A549 (cell line): ENCODE measurements around the gene UVRAG. TPM values are rescaled to one million over a fixed set of nuclear protein-coding genes. Genes with fewer than 3 reads are reported as not detected.

ENCODE experiments used
- ATAC-seq, 2 experiments: fragments of 200-7000 bp in 1 of 2; fragments of >200 bp in 1 of 2; cut with Nextera tagmentation in 1 of 2; cut with Tn5 transposase in 1 of 2; 3 replicates each; pipeline versions ENCODE4 v1.8.0 to v1.9.1; 2018 to 2020; ENCODE audit warnings: mild to moderate bottlenecking in 1 of 2, moderate library complexity in 1 of 2
- CTCF ChIA-PET: fragments of 300-600 bp; sonication (Branson Sonifier 250); formaldehyde crosslinking; extraction: SDS; loops from one replicate; lab custom pipeline; 2021; ENCODE audit warnings: antibody characterized with exemption, inconsistent platforms; lab: Yijun Ruan, JAX
- POLR2A ChIA-PET: fragments of 350-600 bp; formaldehyde crosslinking; extraction: SDS; loops from one replicate; lab custom pipeline; 2021; ENCODE audit warnings: antibody characterized with exemption, inconsistent platforms; lab: Yijun Ruan, JAX
- DNase-seq, 2 experiments: peaks; one replicate each; pipeline versions ENCODE4 v3.0.0 to v3.0.0-alpha.2; 2011 to 2016; ENCODE audit warnings: low read depth in 1 of 2, low spot score in 1 of 2
- FAIRE-seq: peaks from 2 replicates; lab custom pipeline; 2011; peaks lifted over from hg19 to GRCh38; lab: Jason Lieb, UNC
- H3K27ac ChIP-seq, 2 experiments: fragments of >200 bp; sonication (Bioruptor Twin); formaldehyde crosslinking; 3 replicates each; pipeline ENCODE4 v1.5.1; 2016 to 2017
- H3K4me1 ChIP-seq: fragments of >200 bp; sonication (Bioruptor Twin); formaldehyde crosslinking; 3 replicates; pipeline ENCODE4 v1.6.1; 2016
- H3K4me2 ChIP-seq: fragments of >200 bp; sonication (Bioruptor Twin); formaldehyde crosslinking; 3 replicates; pipeline ENCODE4 v1.6.1; 2016
- H3K4me3 ChIP-seq: fragments of >200 bp; sonication (Bioruptor Twin); formaldehyde crosslinking; 3 replicates; pipeline ENCODE4 v1.5.1; 2016
- H3K9me3 ChIP-seq: fragments of >200 bp; sonication (Bioruptor Twin); formaldehyde crosslinking; 3 replicates; pipeline ENCODE4 v1.6.1; 2016
- CHD4 ChIP-seq: fragments of 200-600 bp; sonication (generic); IDR thresholded peaks from 2 replicates; pipeline ENCODE4 v1.6.1; 2016; ENCODE audit warnings: antibody characterized with exemption, mild to moderate bottlenecking, borderline replicate concordance
- EHF ChIP-seq: fragments of 250-450 bp; sonication (Bioruptor Pico); IDR thresholded peaks from 2 replicates; pipeline ENCODE4 v1.5.0; 2020; ENCODE audit warnings: mild to moderate bottlenecking
- ESRRA ChIP-seq: fragments of 150-350 bp; IDR thresholded peaks from 2 replicates; pipeline ENCODE4 v1.6.1; 2014; ENCODE audit warnings: mild to moderate bottlenecking, low read length, borderline replicate concordance
- FOSL2 ChIP-seq, 2 experiments: fragments of 450-650 bp in 1 of 2; fragments of >200 bp in 1 of 2; sonication (Bioruptor Twin) in 1 of 2; formaldehyde crosslinking; IDR thresholded peaks; 2 replicates each; pipeline versions ENCODE4 v1.5.0 to v1.6.1; 2016 to 2020; ENCODE audit warnings: mild to moderate bottlenecking in 1 of 2, moderate library complexity in 1 of 2
- FOXS1 ChIP-seq: fragments of 250-450 bp; sonication (Bioruptor Pico); IDR thresholded peaks from 2 replicates; pipeline ENCODE4 v1.5.0; 2020; ENCODE audit warnings: mild to moderate bottlenecking, moderate library complexity
- HEYL ChIP-seq: fragments of 250-450 bp; sonication (Bioruptor Pico); IDR thresholded peaks from 2 replicates; pipeline ENCODE4 v1.8.0; 2021; ENCODE audit warnings: mild to moderate bottlenecking, moderate library complexity
- HOXB13 ChIP-seq: fragments of 250-450 bp; sonication (Bioruptor Pico); IDR thresholded peaks from 2 replicates; pipeline ENCODE4 v1.5.0; 2020; ENCODE audit warnings: low read depth, mild to moderate bottlenecking, moderate library complexity
- JUN ChIP-seq, 2 experiments: fragments of >200 bp; sonication (Bioruptor Twin); formaldehyde crosslinking; IDR thresholded peaks; 2 replicates in 1 of 2; 3 replicates in 1 of 2; pipeline ENCODE4 v1.6.1; 2016 to 2017
- JUNB ChIP-seq: fragments of >200 bp; sonication (Bioruptor Twin); formaldehyde crosslinking; IDR thresholded peaks from 2 replicates; pipeline ENCODE4 v1.6.1; 2016
- MAZ ChIP-seq: fragments of 150-350 bp; IDR thresholded peaks from 2 replicates; pipeline ENCODE4 v1.6.1; 2014; ENCODE audit warnings: antibody characterized with exemption, low read depth, low read length, borderline replicate concordance
- MYC ChIP-seq: IDR thresholded peaks from 2 replicates; pipeline ENCODE4 v1.6.1; 2012; ENCODE audit warnings: mild to moderate bottlenecking, inconsistent platforms, low read length, improper control_type of control experiment, borderline replicate concordance
- NFE2L2 ChIP-seq: fragments of 150-350 bp; conservative IDR thresholded peaks from 2 replicates; pipeline ENCODE4 v1.6.1; 2014; ENCODE audit warnings: low read length
- PHF8 ChIP-seq: fragments of 200-600 bp; sonication (generic); IDR thresholded peaks from 2 replicates; pipeline ENCODE4 v1.6.1; 2016; ENCODE audit warnings: low read depth, mild to moderate bottlenecking, antibody characterized with exemption, moderate library complexity, borderline replicate concordance
- RARB ChIP-seq: fragments of 250-450 bp; sonication (Bioruptor Pico); IDR thresholded peaks from 2 replicates; pipeline ENCODE4 v1.8.0; 2021; ENCODE audit warnings: mild to moderate bottlenecking, moderate library complexity
- RNF2 ChIP-seq: fragments of 200-600 bp; sonication (generic); IDR thresholded peaks from 2 replicates; pipeline ENCODE4 v1.6.1; 2016; ENCODE audit warnings: low read depth, mild to moderate bottlenecking, antibody characterized with exemption, moderate library complexity, borderline replicate concordance
- SREBF2 ChIP-seq: fragments of 450-650 bp; IDR thresholded peaks from 2 replicates; pipeline ENCODE4 v1.6.1; 2014; ENCODE audit warnings: mild to moderate bottlenecking, moderate library complexity
- TP53 ChIP-seq: fragments of 250-450 bp; sonication (Bioruptor Pico); IDR thresholded peaks from 2 replicates; pipeline ENCODE4 v1.5.0; 2021; ENCODE audit warnings: mild to moderate bottlenecking, moderate library complexity
- ZC3H11A ChIP-seq: fragments of 450-650 bp; IDR thresholded peaks from 2 replicates; pipeline ENCODE4 v1.6.1; 2014; ENCODE audit warnings: antibody characterized with exemption, mild to moderate bottlenecking
- ZFP36 ChIP-seq: fragments of 450-650 bp; IDR thresholded peaks from 2 replicates; pipeline ENCODE4 v1.6.1; 2014; ENCODE audit warnings: borderline replicate concordance; ENCODE audit not compliant: partially characterized antibody
- WGBS: methylation state at CpG from one replicate; pipeline ENCODE4 v1.1.6; 2017; ENCODE audit errors: missing lambda C conversion rate; 5-methylcytosine and 5-hydroxymethylcytosine counted together
- polyA plus RNA-seq, 4 experiments: library from polyadenylated mRNA; depleted of rRNA in 3 of 4; stranded (reverse); fragments of >200 nt; fragmentation: RNase III in 1 of 4; extraction: RNeasy Plus Mini Kit Qiagen cat#74134 plus additional on column Dnase treatment in 1 of 4; gene quantifications; 2 replicates in 3 of 4; 3 replicates in 1 of 4; pipeline ENCODE4 v1.2.3, GENCODE V29; 2011 to 2017
- TF ChIP-seq, protein P1 (sequence below): fragments of >200 bp; sonication (Bioruptor Twin); formaldehyde crosslinking; IDR thresholded peaks from 2 replicates; pipeline ENCODE4 v1.6.1; 2016
- TF ChIP-seq, protein P2 (sequence below): IDR thresholded peaks from 2 replicates; pipeline ENCODE4 v1.6.1; 2012; ENCODE audit warnings: low read depth, borderline replicate concordance
- TF ChIP-seq, protein P3 (sequence below): fragments of 450-650 bp; IDR thresholded peaks from 2 replicates; pipeline ENCODE4 v1.6.1; 2014; ENCODE audit warnings: antibody characterized with exemption
- TF ChIP-seq, protein P4 (sequence below): fragments of >200 bp; sonication (Bioruptor Twin); formaldehyde crosslinking; IDR thresholded peaks from 3 replicates; pipeline ENCODE4 v1.6.1; 2016
- TF ChIP-seq, protein P5 (sequence below): fragments of 200-600 bp; sonication (generic); IDR thresholded peaks from 2 replicates; pipeline ENCODE4 v1.6.1; 2016; ENCODE audit warnings: antibody characterized with exemption, mild to moderate bottlenecking, moderate library complexity

Gene UVRAG
- polyA plus RNA-seq, 2 of the 4 experiments (the other 2 are of a cell fraction) = 6.1 to 14.1 TPM

DNA sequence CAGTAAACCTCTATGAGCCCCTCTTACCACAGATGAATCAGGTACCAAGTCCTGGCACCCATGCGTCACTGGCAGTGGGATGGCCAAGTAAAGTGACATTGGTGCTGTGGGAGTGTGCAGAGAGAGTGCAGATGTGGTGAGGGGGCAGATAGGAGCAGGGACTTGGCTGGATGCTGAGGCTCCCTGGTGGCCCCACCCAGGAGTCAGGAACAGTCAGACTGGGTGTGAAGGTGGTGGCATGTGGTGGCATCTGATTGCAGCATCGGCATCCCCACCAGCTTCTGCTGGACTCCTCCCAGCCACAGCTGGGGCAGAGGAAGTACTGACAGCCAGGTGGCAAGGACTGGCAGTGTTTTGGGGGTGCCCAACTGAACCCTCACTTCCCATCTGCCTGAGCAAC, 35.0 kb upstream of the UVRAG start:
- H3K4me2 ChIP-seq = no peak overlapping the region
- TF ChIP-seq, protein P1, sequence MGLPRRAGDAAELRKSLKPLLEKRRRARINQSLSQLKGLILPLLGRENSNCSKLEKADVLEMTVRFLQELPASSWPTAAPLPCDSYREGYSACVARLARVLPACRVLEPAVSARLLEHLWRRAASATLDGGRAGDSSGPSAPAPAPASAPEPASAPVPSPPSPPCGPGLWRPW = no peak
- TF ChIP-seq PHF8 (no peak), ESRRA (no peak), MYC (no peak), FOXS1 (CRISPR knock-in tag) (no peak), JUNB (no peak), CHD4 (no peak), EHF (no peak), MAZ (no peak), JUN (IDR thresholded peaks at IDR 0.05) (no peak), RNF2 (no peak), ZFP36 (no peak), TP53 (CRISPR knock-in tag) (no peak), HEYL (no peak), RARB (no peak), NFE2L2 (no peak)
- TF ChIP-seq, protein P2, sequence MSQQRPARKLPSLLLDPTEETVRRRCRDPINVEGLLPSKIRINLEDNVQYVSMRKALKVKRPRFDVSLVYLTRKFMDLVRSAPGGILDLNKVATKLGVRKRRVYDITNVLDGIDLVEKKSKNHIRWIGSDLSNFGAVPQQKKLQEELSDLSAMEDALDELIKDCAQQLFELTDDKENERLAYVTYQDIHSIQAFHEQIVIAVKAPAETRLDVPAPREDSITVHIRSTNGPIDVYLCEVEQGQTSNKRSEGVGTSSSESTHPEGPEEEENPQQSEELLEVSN = no peak
- TF ChIP-seq, protein P3, sequence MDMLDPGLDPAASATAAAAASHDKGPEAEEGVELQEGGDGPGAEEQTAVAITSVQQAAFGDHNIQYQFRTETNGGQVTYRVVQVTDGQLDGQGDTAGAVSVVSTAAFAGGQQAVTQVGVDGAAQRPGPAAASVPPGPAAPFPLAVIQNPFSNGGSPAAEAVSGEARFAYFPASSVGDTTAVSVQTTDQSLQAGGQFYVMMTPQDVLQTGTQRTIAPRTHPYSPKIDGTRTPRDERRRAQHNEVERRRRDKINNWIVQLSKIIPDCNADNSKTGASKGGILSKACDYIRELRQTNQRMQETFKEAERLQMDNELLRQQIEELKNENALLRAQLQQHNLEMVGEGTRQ = no peak
- WGBS = 70% methylated on average over 2 of the region's 2 CpGs
- H3K27ac ChIP-seq = no peak overlapping the region
- H3K9me3 ChIP-seq = no peaks in the 10 kb centered on the region
- ATAC-seq (no peak), DNase-seq (no peak), FAIRE-seq (no peak)
- CTCF ChIA-PET = interaction anchor here (0.9 to 1.3 kb wide), 4 partner anchors 11 to 900 kb away, joined by 3 to 4 read pairs (median 3); no protein-coding TSS in a partner anchor
- H3K4me1 ChIP-seq = peaks cover 4% of the 10 kb centered on the region; the same call in 1 of the 3 replicates
- no peak overlapping the region for H3K4me3 ChIP-seq
- POLR2A ChIA-PET = no interaction called here

DNA sequence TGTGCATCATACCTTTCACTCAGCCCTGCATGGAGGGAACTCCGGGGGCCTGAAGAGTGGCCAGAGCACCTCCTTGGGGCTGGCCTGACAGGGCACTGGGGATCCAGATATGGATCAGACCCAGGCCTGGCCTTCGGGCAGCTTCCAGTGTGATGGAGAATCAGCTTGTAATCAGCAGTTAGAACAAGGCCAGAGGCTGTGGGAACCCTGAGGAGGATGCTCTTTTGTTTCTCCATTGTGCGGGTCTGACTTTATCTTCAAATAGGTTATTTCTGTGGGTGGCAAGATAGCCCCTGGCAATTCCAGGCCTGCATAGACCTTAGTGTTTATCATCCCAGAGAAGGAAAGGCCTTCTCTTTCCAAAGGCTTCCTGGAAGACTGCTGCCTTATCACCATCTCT, 34.1 kb upstream of the UVRAG start:
- CTCF ChIA-PET = interaction anchor here (0.5 to 1.2 kb wide), 3 partner anchors 10 to 117 kb away, joined by 3 to 4 read pairs (median 3); no protein-coding TSS in a partner anchor
- no peak overlapping the region for H3K4me3 ChIP-seq
- DNase-seq (no peak), FAIRE-seq (no peak), ATAC-seq (no peak)
- H3K27ac ChIP-seq = no peak overlapping the region
- peaks cover 4% of the 10 kb centered on the region; the same call in 1 of the 3 replicates for H3K4me1 ChIP-seq
- no peaks in the 10 kb centered on the region for H3K9me3 ChIP-seq
- POLR2A ChIA-PET = no interaction called here
- WGBS = 65% methylated on average over 3 of the region's 3 CpGs
- TF ChIP-seq ESRRA (no peak), JUN (IDR thresholded peaks at IDR 0.05) (no peak), NFE2L2 (no peak), FOSL2 (IDR thresholded peaks at IDR 0.05) (no peak), FOSL2 (CRISPR knock-in tag; IDR thresholded peaks at IDR 0.05) (no peak), SREBF2 (no peak), HOXB13 (no peak), ZC3H11A (no peak)
- TF ChIP-seq, protein P4, sequence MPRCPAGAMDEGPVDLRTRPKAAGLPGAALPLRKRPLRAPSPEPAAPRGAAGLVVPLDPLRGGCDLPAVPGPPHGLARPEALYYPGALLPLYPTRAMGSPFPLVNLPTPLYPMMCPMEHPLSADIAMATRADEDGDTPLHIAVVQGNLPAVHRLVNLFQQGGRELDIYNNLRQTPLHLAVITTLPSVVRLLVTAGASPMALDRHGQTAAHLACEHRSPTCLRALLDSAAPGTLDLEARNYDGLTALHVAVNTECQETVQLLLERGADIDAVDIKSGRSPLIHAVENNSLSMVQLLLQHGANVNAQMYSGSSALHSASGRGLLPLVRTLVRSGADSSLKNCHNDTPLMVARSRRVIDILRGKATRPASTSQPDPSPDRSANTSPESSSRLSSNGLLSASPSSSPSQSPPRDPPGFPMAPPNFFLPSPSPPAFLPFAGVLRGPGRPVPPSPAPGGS = no peak
- TF ChIP-seq, protein P5, sequence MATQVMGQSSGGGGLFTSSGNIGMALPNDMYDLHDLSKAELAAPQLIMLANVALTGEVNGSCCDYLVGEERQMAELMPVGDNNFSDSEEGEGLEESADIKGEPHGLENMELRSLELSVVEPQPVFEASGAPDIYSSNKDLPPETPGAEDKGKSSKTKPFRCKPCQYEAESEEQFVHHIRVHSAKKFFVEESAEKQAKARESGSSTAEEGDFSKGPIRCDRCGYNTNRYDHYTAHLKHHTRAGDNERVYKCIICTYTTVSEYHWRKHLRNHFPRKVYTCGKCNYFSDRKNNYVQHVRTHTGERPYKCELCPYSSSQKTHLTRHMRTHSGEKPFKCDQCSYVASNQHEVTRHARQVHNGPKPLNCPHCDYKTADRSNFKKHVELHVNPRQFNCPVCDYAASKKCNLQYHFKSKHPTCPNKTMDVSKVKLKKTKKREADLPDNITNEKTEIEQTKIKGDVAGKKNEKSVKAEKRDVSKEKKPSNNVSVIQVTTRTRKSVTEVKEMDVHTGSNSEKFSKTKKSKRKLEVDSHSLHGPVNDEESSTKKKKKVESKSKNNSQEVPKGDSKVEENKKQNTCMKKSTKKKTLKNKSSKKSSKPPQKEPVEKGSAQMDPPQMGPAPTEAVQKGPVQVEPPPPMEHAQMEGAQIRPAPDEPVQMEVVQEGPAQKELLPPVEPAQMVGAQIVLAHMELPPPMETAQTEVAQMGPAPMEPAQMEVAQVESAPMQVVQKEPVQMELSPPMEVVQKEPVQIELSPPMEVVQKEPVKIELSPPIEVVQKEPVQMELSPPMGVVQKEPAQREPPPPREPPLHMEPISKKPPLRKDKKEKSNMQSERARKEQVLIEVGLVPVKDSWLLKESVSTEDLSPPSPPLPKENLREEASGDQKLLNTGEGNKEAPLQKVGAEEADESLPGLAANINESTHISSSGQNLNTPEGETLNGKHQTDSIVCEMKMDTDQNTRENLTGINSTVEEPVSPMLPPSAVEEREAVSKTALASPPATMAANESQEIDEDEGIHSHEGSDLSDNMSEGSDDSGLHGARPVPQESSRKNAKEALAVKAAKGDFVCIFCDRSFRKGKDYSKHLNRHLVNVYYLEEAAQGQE = no peak
- no peak overlapping the region for H3K4me2 ChIP-seq
